ENCODE results near the gene CERCAM.

CERCAM gene

DNA sequence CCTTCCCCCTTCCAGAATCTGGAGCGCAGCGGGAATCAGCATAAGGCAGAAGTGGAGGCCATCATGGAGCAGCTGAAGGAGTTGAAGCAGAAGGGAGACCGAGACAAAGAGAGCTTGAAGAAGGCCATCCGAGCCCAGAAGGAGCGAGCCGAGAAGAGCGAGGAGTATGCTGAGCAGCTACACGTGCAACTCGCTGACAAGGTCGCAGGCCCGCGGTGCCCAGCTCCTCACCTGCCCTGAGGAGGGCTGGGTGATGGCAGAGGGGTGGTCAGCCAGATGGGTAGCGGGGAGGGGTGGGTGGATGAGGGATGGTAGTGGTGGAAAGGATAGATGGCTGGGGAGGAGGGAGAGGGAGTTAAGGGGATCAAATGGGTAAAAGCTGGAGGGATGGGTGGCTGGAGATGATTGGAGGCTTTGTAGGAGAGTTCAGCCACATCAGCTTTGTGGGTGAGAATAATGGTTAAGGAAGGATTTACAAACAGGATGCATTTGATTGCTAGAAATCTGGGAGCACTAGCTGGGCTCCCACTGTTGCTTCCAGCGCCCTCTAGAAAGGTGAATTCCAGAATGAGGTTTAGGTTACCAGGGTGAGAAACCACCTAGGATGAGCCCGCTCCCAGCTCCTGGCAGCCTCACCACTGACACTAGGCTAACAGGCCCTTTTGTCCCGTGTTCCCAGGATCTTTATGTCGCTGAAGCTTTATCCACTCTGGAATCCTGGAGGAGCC, 64.2 kb downstream of the CERCAM start:
- TF ChIP-seq CTCF (IDR thresholded peaks at IDR 0.05): no peak

GRCh38 chr9:128485414-128485855, 64.8 kb downstream of the CERCAM start:
- TF ChIP-seq CTCF (IDR thresholded peaks at IDR 0.05): no peak

DNA sequence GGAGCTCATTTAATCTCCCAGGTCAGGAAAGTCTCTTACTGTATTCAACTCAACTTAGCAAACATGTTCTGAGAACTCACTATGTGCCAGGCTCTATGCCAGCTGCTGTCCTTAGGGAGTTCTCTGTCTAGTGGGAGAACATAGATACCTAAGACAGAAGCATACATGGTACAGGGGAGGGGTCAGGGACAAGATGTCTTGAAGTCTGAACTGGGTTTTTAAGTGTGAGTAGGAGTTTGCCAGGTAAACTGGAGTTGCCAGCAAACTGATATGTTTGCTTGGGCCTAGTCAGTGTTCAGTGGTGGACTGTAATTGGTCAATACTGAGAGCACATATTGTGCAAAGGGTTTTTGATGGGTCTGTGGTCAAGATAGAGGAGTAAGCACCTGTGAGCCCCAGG, 65.5 kb downstream of the CERCAM start:
- TF ChIP-seq CTCF (IDR thresholded peaks at IDR 0.05): no peak

Measured in LNCAP (cell line).